HFF-Myc (cell line): ENCODE results near the gene MAMLD1.

Experiments used
- DNase-seq: peaks from one replicate; pipeline ENCODE4 v3.0.0-alpha.2; 2011; ENCODE audit warnings: low read depth; ENCODE audit errors: extremely low read depth
- H3K4me3 ChIP-seq: replicated peaks from 2 replicates; pipeline ENCODE4 v1.5.1; 2011; ENCODE audit warnings: low read depth, mild to moderate bottlenecking, control low read depth, low read length
- CTCF ChIP-seq: IDR thresholded peaks from 2 replicates; pipeline ENCODE4 v1.5.1; 2012; ENCODE audit warnings: mild to moderate bottlenecking, low read depth, low read length, control low read depth; ENCODE audit errors: missing control alignments

MAMLD1 gene

GRCh38 chrX:150352114-150352513 is 11.0 kb upstream of the MAMLD1 start:
- no peak overlapping the region for H3K4me3 ChIP-seq
- TF ChIP-seq CTCF = no peak
- DNase-seq = no peak

- DNase-seq = no peak
- no peak for TF ChIP-seq CTCF
These were observed 10.5 kb upstream of the MAMLD1 start for GRCh38 chrX:150352581-150352980.

GRCh38 chrX:150355913-150356312 is 7.2 kb upstream of the MAMLD1 start:
- no peak overlapping the region for H3K4me3 ChIP-seq
- TF ChIP-seq CTCF = no peak
- no peak for DNase-seq

More at GRCh38 chrX:150352581-150352980, 10.5 kb upstream of the MAMLD1 start:
- H3K4me3 ChIP-seq = no peak overlapping the region

- no peak for TF ChIP-seq CTCF
- no peak for DNase-seq
- H3K4me3 ChIP-seq = no peak overlapping the region
These were observed 5.3 kb upstream of the MAMLD1 start for GRCh38 chrX:150357790-150358189.

- no peak overlapping the region for H3K4me3 ChIP-seq
- TF ChIP-seq CTCF = no peak
- no peak for DNase-seq
These were observed 4.5 kb upstream of the MAMLD1 start for GRCh38 chrX:150358651-150359050.

- DNase-seq = no peak
- no peak for TF ChIP-seq CTCF
- no peak overlapping the region for H3K4me3 ChIP-seq
These were observed 2.8 kb upstream of the MAMLD1 start for GRCh38 chrX:150360331-150360730.

GRCh38 chrX:150361070-150361776 is 1.9 kb upstream of the MAMLD1 start:
- no peak for TF ChIP-seq CTCF
- H3K4me3 ChIP-seq = peak overlapping the region; percentile 56
- DNase-seq = no peak
